AG09309 (cell line): ENCODE results near the gene ZDHHC17.

ENCODE experiments used
- DNase-seq: peaks from one replicate; pipeline ENCODE4 v3.0.0-alpha.2; 2010; ENCODE audit warnings: low read depth
- H3K4me3 ChIP-seq: 2 replicates; pipeline ENCODE4 v1.5.1; 2011; ENCODE audit warnings: mild to moderate bottlenecking, low read depth, low read length, moderate library complexity; ENCODE audit not compliant: control insufficient read depth
- TF ChIP-seq, protein P1 (sequence below): IDR thresholded peaks from 2 replicates; pipeline ENCODE4 v1.5.1; 2011; ENCODE audit warnings: mild to moderate bottlenecking, low read depth, low read length, inconsistent platforms; ENCODE audit not compliant: insufficient read depth, control insufficient read depth; ENCODE audit errors: missing control alignments

The ZDHHC17 gene

DNA sequence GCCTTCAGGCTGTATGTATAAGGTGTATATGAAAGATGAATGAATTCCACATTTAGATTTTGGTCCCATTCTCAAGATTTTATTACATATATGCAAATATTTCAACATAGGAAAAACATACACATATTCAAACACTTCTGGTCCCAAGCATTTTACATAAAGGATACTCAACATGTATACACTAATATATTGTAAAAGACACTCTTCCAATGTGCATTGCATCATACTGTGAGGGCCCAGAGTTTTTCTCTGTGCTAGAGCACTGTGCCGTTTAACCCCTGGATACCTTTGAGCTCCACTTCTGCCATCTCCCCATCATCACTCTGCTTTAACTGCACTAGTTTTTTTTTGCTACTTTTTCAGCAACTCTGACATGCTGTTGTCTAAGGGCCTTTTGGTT lies 48.1 kb downstream of the ZDHHC17 start:
- no peak for DNase-seq
- no peak overlapping the region for H3K4me3 ChIP-seq
- TF ChIP-seq, protein P1, sequence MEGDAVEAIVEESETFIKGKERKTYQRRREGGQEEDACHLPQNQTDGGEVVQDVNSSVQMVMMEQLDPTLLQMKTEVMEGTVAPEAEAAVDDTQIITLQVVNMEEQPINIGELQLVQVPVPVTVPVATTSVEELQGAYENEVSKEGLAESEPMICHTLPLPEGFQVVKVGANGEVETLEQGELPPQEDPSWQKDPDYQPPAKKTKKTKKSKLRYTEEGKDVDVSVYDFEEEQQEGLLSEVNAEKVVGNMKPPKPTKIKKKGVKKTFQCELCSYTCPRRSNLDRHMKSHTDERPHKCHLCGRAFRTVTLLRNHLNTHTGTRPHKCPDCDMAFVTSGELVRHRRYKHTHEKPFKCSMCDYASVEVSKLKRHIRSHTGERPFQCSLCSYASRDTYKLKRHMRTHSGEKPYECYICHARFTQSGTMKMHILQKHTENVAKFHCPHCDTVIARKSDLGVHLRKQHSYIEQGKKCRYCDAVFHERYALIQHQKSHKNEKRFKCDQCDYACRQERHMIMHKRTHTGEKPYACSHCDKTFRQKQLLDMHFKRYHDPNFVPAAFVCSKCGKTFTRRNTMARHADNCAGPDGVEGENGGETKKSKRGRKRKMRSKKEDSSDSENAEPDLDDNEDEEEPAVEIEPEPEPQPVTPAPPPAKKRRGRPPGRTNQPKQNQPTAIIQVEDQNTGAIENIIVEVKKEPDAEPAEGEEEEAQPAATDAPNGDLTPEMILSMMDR = no peak

DNA sequence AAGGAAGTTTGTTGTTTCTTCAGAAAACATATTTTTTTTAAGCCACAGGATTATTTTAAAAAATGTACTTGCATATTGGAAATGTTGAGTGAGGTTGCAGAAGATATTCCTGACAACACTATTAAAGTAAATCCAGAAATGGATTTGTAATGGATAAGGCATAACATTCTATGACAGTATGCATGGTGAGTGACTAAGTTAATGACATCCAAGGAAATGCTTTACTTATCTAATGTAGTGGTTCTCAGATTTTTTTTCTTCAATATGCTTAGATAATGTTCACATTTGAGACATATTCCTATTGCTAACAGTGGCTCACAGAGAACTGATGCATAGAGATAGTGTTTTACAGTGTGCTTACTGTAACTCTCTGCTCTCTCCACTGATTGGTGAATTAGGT lies 49.4 kb downstream of the ZDHHC17 start:
- TF ChIP-seq, protein P1 = no peak
- DNase-seq = no peak
- H3K4me3 ChIP-seq = no peak overlapping the region

DNA sequence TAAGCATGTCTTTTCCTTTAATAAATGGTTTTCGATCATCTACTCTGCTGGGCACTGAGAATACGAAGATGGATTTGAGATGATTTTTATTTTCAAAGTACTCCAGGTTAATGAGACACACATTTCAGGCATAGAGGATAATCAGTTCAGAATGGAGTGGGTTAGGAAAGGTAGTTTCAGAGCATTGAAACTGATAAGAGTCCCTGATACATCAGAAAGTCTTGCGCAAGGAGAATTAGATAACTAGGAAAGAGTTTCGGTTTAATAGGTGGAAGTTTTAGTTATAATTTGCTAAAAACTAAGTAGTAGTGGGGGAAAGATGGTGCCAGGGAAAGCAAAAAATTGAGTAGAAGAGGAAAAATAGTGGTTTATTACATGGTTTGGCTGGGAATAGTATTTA lies 50.1 kb downstream of the ZDHHC17 start:
- DNase-seq = no peak
- TF ChIP-seq, protein P1 = no peak
- no peak overlapping the region for H3K4me3 ChIP-seq

DNA sequence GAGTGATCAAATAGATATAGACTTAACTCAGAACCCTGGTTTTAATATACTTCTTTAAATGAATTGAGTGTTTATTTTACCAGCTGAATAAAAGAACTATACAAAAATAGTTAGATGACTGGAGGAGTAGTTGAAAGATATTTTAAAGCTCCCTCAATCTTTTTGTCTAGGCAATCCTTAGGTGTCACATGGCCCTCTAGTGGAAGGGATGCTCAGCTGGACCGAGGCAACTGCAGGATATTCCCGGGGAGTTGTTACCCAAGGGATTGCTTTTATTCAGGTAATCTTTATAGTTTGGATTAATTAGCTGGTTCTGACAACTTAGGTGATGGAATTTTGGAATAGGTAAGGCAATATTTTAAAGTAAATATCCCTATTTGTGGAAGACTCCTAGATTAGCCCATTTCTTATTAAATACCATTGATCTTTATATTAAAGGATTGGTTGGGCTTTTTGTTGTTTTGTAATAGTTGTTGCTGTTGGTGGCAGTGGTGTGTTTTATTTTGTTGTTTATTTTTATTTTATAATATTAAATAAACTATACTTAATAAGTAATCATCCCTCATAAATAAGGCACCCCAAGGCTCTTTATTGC lies 57.1 kb downstream of the ZDHHC17 start:
- DNase-seq = no peak
- no peak overlapping the region for H3K4me3 ChIP-seq
- TF ChIP-seq, protein P1 = peak; percentile 79

DNA sequence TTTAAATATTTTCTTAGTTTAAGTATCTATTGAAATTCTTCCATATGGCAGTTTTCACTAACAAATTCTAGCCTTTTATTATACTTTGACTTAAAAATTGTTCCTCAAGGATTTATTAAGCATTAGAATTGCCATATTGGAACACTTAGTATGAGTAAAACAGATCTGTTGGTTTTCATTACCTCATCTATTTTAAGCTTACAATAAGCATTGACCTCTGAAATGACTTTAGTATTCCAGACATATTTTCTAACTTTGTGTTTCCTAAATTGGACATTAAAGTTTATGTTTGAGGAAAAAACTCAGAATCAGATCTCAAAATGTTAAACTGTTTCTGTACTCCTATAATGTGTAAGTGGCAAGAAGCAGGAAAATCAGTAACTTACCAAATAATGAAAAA lies 66.5 kb downstream of the ZDHHC17 start:
- H3K4me3 ChIP-seq = no peak overlapping the region
- TF ChIP-seq, protein P1 = no peak
- no peak for DNase-seq

DNA sequence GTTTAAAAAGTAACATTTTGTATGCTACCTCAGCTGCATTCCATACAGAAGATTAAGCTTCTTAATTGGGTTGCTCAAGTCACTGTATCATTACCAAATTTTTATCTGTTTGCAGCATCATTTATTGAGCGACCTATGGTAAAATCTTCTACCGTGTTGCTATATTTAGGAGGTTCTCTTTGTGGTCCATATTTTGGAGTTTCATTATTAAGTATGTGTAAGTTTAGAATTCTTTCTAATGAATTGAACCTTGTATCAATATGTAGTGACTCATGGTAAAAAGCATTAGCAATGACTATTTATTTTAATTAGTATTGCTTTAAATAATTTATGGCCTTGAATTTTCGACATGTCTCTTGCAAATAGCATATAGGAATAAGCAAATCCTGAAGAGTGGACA lies 72.7 kb downstream of the ZDHHC17 start:
- no peak overlapping the region for H3K4me3 ChIP-seq
- no peak for DNase-seq
- TF ChIP-seq, protein P1 = no peak

DNA sequence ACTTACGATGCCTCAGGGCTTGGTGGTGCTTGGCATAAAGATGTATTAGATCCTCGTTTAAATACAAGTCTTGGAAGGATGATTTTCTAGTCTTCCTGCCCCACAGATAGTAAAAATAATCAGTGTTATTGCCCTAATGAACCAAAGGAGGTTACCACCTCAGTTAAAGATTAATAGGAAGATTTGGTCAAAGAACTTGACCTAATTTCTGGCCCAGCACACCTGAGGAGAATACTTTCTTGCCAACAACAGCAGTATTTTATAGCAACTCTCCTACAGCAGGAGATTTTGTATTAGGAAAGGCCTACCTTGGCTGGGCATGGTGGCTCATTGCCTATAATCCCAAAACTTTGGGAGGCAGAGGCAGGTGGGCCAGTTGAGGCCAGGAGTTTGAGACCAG lies 83.3 kb downstream of the ZDHHC17 start:
- H3K4me3 ChIP-seq = no peak overlapping the region
- TF ChIP-seq, protein P1 = no peak
- DNase-seq = no peak
